Pancreas (tissue), 10 donors: ENCODE measurements around the gene LTO1. TPM values are rescaled to one million over a fixed set of nuclear protein-coding genes. Genes with fewer than 3 reads are reported as not detected.

Experiments
- ATAC-seq, 4 donors: fragments of 200-7000 bp; cut with Tn5 transposase; one replicate each; pipeline versions ENCODE4 v1.8.0 to v1.9.1; 2020; ENCODE audit warnings: mild to moderate bottlenecking in 4 of 4, moderate library complexity in 4 of 4
- DNase-seq, 6 donors: peaks; one replicate each; pipeline ENCODE4 v3.0.0-alpha.2; 2020
- FAIRE-seq: peaks from 2 replicates; lab custom pipeline; 2012; peaks lifted over from hg19 to GRCh38; lab: Jason Lieb, UNC
- H3K27ac ChIP-seq, 4 donors: fragments of 200-600 bp; sonication (generic); 1 replicate in 3 of 4; 2 replicates in 1 of 4; pipeline versions ENCODE4 v1.5.0 to v1.8.0; 2020
- H3K27me3 ChIP-seq, 4 donors: fragments of 200-600 bp; one replicate each; pipeline ENCODE4 v1.8.0; 2021
- H3K36me3 ChIP-seq, 3 donors: fragments of 200-600 bp; sonication (generic) in 1 of 3; one replicate each; pipeline versions ENCODE4 v1.5.0 to v1.8.0; 2020 to 2021
- H3K4me1 ChIP-seq, 3 donors: fragments of 200-600 bp; one replicate each; pipeline ENCODE4 v1.8.0; 2021
- H3K4me3 ChIP-seq, 4 donors: fragments of 200-600 bp; sonication (generic) in 2 of 4; one replicate each; pipeline versions ENCODE4 v1.5.0 to v1.8.0; 2020 to 2021
- H3K9me3 ChIP-seq, 4 donors: fragments of 200-600 bp; one replicate each; pipeline ENCODE4 v1.8.0; 2021
- WGBS, 2 donors: extraction: QIAGEN DNeasy Blood & Tissue Kit; methylation state at CpG; one replicate each; pipeline ENCODE4 v1.1.7; 2013; 5-methylcytosine and 5-hydroxymethylcytosine counted together
- intact Hi-C, 3 donors: fragments of 100-400 bp; cut with DNase I; formaldehyde crosslinking; loops; one replicate each; pipeline versions ENCODE4 v1.11.1 to v1.14.2; 2022
- polyA plus RNA-seq, 2 donors: library from polyadenylated mRNA; stranded (reverse); fragments of 200-250 nt; gene quantifications; one replicate each; pipeline ENCODE4 v1.2.3, GENCODE V29; 2013
- total RNA-seq, 6 donors: library from RNA; stranded (reverse); fragmentation: NEBNext Ultra II Directional in 4 of 6; extraction: Animal tissue kit (Norgen Biotek cat#: 25700) in 4 of 6; gene quantifications; one replicate each; pipeline versions ENCODE4 v1.2.1 to v1.2.4, GENCODE V29; 2021 to 2023
- TF ChIP-seq, protein P1 (sequence below), 4 donors: fragments of 200-600 bp; sonication (generic) in 3 of 4; IDR thresholded peaks; one replicate each; pipeline versions ENCODE4 v1.5.0 to v1.8.0; 2021; ENCODE audit warnings: antibody characterized with exemption in 4 of 4
- donor health status: healthy with polysubstance abuse.
- donor health status: DM: no; HTN: no; CAD: no; lungs with moderate emphysema.
- donor health status: DM: no; HTN: no; CAD: no.
- donor health status: control.
- donor health status: control.
- donor health status: Bipolar disorder and iron deficiency.
- donor health status: DM: yes; HTN: yes; CAD: no.
- donor health status: DM: no; HTN: no; CAD: no.
- donor health status: DM: no; HTN: no; CAD: no.
- donor health status: DM: yes; HTN: yes; CAD: no.

LTO1 gene
- total and polyA plus RNA-seq, 8 donors = 7.7 to 27.8 (median 12.2) TPM

DNA sequence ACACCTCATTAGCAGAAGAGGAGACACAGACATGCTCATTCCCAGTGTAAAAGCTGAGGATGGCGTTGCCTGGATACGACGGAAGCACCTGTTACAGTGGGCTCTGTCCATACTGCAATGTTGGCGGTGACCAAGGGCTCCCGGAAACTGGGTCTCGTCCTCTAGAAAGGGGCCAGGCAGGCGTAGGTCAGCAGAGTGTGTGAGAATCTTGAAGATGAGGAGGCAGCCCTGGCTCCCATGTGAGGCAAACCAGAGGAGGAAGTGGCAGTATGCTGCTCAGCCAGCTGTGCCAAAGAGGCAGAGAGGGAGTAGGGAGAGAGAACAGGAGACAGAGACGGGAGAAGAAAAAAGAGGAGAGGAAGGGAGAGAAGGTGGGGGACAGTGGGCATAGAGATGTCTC, 10.3 kb downstream of the LTO1 start:
- ATAC-seq = no peak
- no peaks in the 10 kb centered on the region for H3K27me3 ChIP-seq
- peak in 1 of 6 donors; percentile 25 for DNase-seq
- WGBS, 2 donors = 89 to 92% methylated on average over 8 of the region's 8 CpGs
- no peak overlapping the region for H3K27ac ChIP-seq
- H3K4me1 ChIP-seq = no peaks in the 10 kb centered on the region
- intact Hi-C loops = no loop called here
- TF ChIP-seq, protein P1, sequence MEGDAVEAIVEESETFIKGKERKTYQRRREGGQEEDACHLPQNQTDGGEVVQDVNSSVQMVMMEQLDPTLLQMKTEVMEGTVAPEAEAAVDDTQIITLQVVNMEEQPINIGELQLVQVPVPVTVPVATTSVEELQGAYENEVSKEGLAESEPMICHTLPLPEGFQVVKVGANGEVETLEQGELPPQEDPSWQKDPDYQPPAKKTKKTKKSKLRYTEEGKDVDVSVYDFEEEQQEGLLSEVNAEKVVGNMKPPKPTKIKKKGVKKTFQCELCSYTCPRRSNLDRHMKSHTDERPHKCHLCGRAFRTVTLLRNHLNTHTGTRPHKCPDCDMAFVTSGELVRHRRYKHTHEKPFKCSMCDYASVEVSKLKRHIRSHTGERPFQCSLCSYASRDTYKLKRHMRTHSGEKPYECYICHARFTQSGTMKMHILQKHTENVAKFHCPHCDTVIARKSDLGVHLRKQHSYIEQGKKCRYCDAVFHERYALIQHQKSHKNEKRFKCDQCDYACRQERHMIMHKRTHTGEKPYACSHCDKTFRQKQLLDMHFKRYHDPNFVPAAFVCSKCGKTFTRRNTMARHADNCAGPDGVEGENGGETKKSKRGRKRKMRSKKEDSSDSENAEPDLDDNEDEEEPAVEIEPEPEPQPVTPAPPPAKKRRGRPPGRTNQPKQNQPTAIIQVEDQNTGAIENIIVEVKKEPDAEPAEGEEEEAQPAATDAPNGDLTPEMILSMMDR (IDR thresholded peaks at IDR 0.05) = no peak
- no peaks in the 10 kb centered on the region for H3K9me3 ChIP-seq
- H3K36me3 ChIP-seq = peaks cover 0 to 14% (median 0%) of the 10 kb centered on the region in 3 donors
- no peak for FAIRE-seq
- H3K4me3 ChIP-seq = no peak overlapping the region

DNA sequence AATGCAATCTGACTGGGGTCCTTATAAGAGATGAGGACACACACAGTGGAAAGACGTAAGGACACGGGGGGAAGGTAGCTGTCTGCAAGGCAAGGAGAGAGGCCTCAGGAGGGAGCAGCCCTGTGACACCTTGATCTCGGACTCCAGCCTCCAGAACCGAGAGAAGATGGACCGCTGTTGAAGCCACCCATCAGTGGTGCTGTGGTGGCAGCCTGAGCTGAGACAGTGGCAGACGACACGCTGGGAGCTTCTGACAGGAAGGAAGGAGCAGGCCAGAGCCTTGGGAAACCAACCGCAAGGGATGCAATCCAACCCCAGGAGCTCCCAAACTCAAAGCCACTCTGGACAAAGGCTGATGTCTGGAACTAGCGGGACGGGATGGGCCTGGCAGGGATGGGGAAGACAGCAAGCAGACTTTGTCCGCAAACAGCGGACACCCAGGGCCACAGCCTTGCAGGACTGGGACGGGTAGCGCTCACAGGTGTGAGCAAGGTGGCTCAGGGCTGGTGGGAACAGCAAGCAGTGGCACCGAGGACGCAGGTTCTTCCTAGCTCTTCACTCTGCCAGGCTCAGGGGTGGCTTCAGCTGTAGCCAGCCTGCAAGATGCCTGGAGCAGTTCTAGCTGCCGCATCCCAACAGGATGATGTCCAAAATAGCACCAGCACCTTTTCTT, 10.9 kb downstream of the LTO1 start:
- FAIRE-seq (no peak), DNase-seq (peak in 1 of 6 donors; percentile 42)
- H3K9me3 ChIP-seq = no peaks in the 10 kb centered on the region

DNA sequence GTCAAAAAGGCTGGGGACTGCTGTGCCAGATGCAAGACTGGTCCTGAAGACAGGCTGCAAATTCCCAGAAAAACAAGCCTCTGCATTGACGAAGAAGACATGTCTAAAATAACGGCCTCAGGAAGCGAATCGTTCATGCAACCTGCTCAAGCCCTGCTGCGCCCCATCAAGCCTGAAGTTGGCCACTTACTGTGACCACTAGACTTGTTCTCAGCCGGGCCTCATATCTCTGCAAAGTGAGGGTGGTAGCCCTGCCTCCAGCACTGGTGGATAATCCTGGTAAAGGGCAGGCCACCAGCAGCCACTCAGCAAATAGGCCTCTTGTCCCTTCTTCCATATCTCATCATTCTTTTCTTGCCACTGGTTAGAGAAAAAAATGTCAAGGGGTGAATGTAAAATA, 11.8 kb downstream of the LTO1 start:
- 88 to 92% methylated on average over 6 of the region's 6 CpGs for WGBS, 2 donors
- Histone ChIP-seq H3K27me3 (no peaks in the 10 kb centered on the region), H3K4me1 (no peaks in the 10 kb centered on the region), H3K9me3 (no peaks in the 10 kb centered on the region), H3K36me3 (peaks cover 0 to 14% (median 0%) of the 10 kb centered on the region in 3 donors), H3K4me3 (no peak overlapping the region), H3K27ac (no peak overlapping the region)
- peak in 1 of 6 donors; percentile 20 for DNase-seq
- intact Hi-C loops = no loop called here
- TF ChIP-seq, protein P1 (IDR thresholded peaks at IDR 0.05) = no peak
- FAIRE-seq = no peak
- no peak for ATAC-seq

More for the DNA sequence above, 10.9 kb downstream of the LTO1 start:
- 92 to 96% methylated on average over 14 to 17 of the region's 17 CpGs for WGBS, 2 donors
- TF ChIP-seq, protein P1 (IDR thresholded peaks at IDR 0.05) = no peak
- Histone ChIP-seq H3K27ac (no peak overlapping the region), H3K4me3 (no peak overlapping the region), H3K27me3 (no peaks in the 10 kb centered on the region), H3K36me3 (peaks cover 0 to 14% (median 0%) of the 10 kb centered on the region in 3 donors), H3K4me1 (no peaks in the 10 kb centered on the region)
- intact Hi-C loops = no loop called here
- ATAC-seq = no peak

DNA sequence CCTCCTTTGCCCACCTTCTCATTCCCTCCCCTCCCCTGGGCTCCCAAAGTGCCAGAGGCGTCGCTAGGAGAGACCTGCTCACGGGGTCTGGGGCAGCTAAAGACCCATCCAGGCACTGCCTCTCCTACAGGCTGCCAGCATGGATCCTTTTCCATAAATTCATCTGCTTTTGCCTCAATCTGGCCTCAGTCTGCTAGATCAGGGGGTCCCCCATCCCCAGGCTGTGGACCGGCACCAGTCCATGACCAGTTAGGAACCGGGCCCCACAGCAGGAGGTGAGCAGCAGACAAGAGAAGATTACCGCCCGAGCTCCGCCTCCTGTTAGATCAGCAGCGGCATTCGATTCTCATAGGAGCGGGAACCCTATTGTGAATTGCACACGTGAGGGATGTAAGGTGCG, 12.3 kb downstream of the LTO1 start:
- intact Hi-C loops = no loop called here
- WGBS, 2 donors = 94% methylated on average over 13 of the region's 13 CpGs
- TF ChIP-seq, protein P1 (IDR thresholded peaks at IDR 0.05) = no peak
- peak in 1 of 6 donors; percentile 49 for DNase-seq
- FAIRE-seq = no peak
- H3K4me3 ChIP-seq = no peak overlapping the region
- H3K27me3 ChIP-seq = no peaks in the 10 kb centered on the region
- ATAC-seq = no peak
- H3K4me1 ChIP-seq = no peaks in the 10 kb centered on the region
- H3K36me3 ChIP-seq = peaks cover 0 to 10% (median 0%) of the 10 kb centered on the region in 3 donors
- H3K27ac ChIP-seq = no peak overlapping the region
- H3K9me3 ChIP-seq = no peaks in the 10 kb centered on the region
